ENCODE measurements around the gene ERI3. TPM values are rescaled to one million over a fixed set of nuclear protein-coding genes. Genes with fewer than 3 reads are reported as not detected.

ERI3 gene
- total RNA-seq, 4 donors from 2014 or later: 31.9 to 58.8 (median 48.1) TPM

- Histone ChIP-seq H3K4me1 (no peaks in the 10 kb centered on the region), H3K36me3 (no peaks in the 10 kb centered on the region), H3K9me3 (no peaks in the 10 kb centered on the region), H3K27me3 (no peaks in the 10 kb centered on the region), H3K4me3 (no peak overlapping the region), H3K27ac (no peak overlapping the region)
- WGBS, 2 donors (ENCODE audit: low coverage in 1 of 2): 89 to 100% methylated on average over 1 of the region's 1 CpG
- ATAC-seq: no peak
- TF ChIP-seq POLR2AphosphoS5 (IDR thresholded peaks at IDR 0.05): no peak
- TF ChIP-seq POLR2A (IDR thresholded peaks at IDR 0.05): no peak
- TF ChIP-seq EP300 (IDR thresholded peaks at IDR 0.05): no peak
- no peak for TF ChIP-seq CTCF (IDR thresholded peaks at IDR 0.05)
These were observed 89.2 kb downstream of the ERI3 start for GRCh38 chr1:44265656-44266358.

GRCh38 chr1:44264451-44264771 lies 90.6 kb downstream of the ERI3 start:
- H3K4me1 ChIP-seq: no peaks in the 10 kb centered on the region
- no peak overlapping the region for H3K4me3 ChIP-seq
- TF ChIP-seq POLR2A (IDR thresholded peaks at IDR 0.05) (no peak), EP300 (IDR thresholded peaks at IDR 0.05) (no peak), POLR2AphosphoS5 (IDR thresholded peaks at IDR 0.05) (no peak), CTCF (IDR thresholded peaks at IDR 0.05) (no peak)
- ATAC-seq: no peak
- no peaks in the 10 kb centered on the region for H3K27me3 ChIP-seq
- H3K27ac ChIP-seq: no peak overlapping the region
- no peaks in the 10 kb centered on the region for H3K9me3 ChIP-seq
- H3K36me3 ChIP-seq: no peaks in the 10 kb centered on the region
- 89% methylated on average over 7 of the region's 11 CpGs; no CpG with 5 or more reads in 1 of the 2 donors for WGBS, 2 donors (ENCODE audit: low coverage in 1 of 2)

GRCh38 chr1:44263568-44264450 lies 91.2 kb downstream of the ERI3 start:
- H3K27ac ChIP-seq: no peak overlapping the region
- no peaks in the 10 kb centered on the region for H3K4me1 ChIP-seq
- no peak for ATAC-seq
- TF ChIP-seq EP300 (IDR thresholded peaks at IDR 0.05) (no peak), POLR2AphosphoS5 (IDR thresholded peaks at IDR 0.05) (no peak), POLR2A (IDR thresholded peaks at IDR 0.05) (no peak), CTCF (IDR thresholded peaks at IDR 0.05) (no peak)
- H3K4me3 ChIP-seq: no peak overlapping the region
- H3K9me3 ChIP-seq: no peaks in the 10 kb centered on the region
- WGBS, 2 donors (ENCODE audit: low coverage in 1 of 2): 98% methylated on average over 5 to 7 of the region's 9 CpGs
- no peaks in the 10 kb centered on the region for H3K27me3 ChIP-seq
- no peaks in the 10 kb centered on the region for H3K36me3 ChIP-seq

- H3K27me3 ChIP-seq: no peaks in the 10 kb centered on the region
- H3K4me3 ChIP-seq: no peak overlapping the region
- H3K27ac ChIP-seq: no peak overlapping the region
- H3K9me3 ChIP-seq: no peaks in the 10 kb centered on the region
- WGBS, 2 donors (ENCODE audit: low coverage in 1 of 2): 88% methylated on average over 2 of the region's 4 CpGs; no CpG with 5 or more reads in 1 of the 2 donors
- ATAC-seq: no peak
- H3K36me3 ChIP-seq: peaks cover 0 to under 1% of the 10 kb centered on the region in 2 donors
- H3K4me1 ChIP-seq: no peaks in the 10 kb centered on the region
- TF ChIP-seq EP300 (IDR thresholded peaks at IDR 0.05) (no peak), POLR2AphosphoS5 (IDR thresholded peaks at IDR 0.05) (no peak), POLR2A (IDR thresholded peaks at IDR 0.05) (no peak), CTCF (IDR thresholded peaks at IDR 0.05) (no peak)
These were observed 92.1 kb downstream of the ERI3 start for GRCh38 chr1:44262816-44263567.

All from gastroesophageal sphincter (tissue), 4 donors.